HUES64 (cell line): ENCODE measurements around the gene ANO5.

ENCODE experiments used
- H3K27ac ChIP-seq: 2 replicates; pipeline ENCODE4 v1.7.0; 2013; ENCODE audit warnings: low read depth, low read length, inconsistent platforms
- H3K27me3 ChIP-seq: 2 replicates; pipeline ENCODE4 v1.6.1; 2013; ENCODE audit warnings: mild to moderate bottlenecking, low read length; ENCODE audit not compliant: insufficient read depth
- H3K36me3 ChIP-seq: 2 replicates; pipeline ENCODE4 v1.6.1; 2013; ENCODE audit warnings: mild to moderate bottlenecking, low read length; ENCODE audit not compliant: insufficient read depth
- H3K4me1 ChIP-seq: 2 replicates; pipeline ENCODE4 v1.6.1; 2013; ENCODE audit warnings: mild to moderate bottlenecking, low read length, moderate library complexity; ENCODE audit not compliant: insufficient read depth
- H3K4me3 ChIP-seq: 2 replicates; pipeline ENCODE4 v1.5.1; 2013; ENCODE audit warnings: mild to moderate bottlenecking, low read length, moderate library complexity
- H3K9ac ChIP-seq: 2 replicates; pipeline ENCODE4 v1.6.1; 2013; ENCODE audit warnings: mild to moderate bottlenecking, low read depth, low read length
- H3K9me3 ChIP-seq: 2 replicates; pipeline ENCODE4 v1.6.1; 2013; ENCODE audit warnings: low read depth, low read length; ENCODE audit not compliant: insufficient read depth
- WGBS: fragments of 150-250, 120-280 bp; methylation state at CpG from one replicate; pipeline ENCODE4 v1.1.7; 2013; ENCODE audit warnings: missing lambda C conversion rate; 5-methylcytosine and 5-hydroxymethylcytosine counted together

ANO5 gene

GRCh38 chr11:22199243-22199642 is 6.4 kb downstream of the ANO5 start:
- Histone ChIP-seq H3K4me3 (no peak overlapping the region), H3K4me1 (peaks cover 5% of the 10 kb centered on the region; the same call in 1 of the 2 replicates), H3K9ac (no peak overlapping the region), H3K36me3 (no peaks in the 10 kb centered on the region), H3K27ac (no peak overlapping the region), H3K27me3 (peaks cover 3% of the 10 kb centered on the region; the same call in 1 of the 2 replicates), H3K9me3 (no peaks in the 10 kb centered on the region)

- no peaks in the 10 kb centered on the region for H3K4me1 ChIP-seq
- H3K27me3 ChIP-seq = no peaks in the 10 kb centered on the region
- H3K9ac ChIP-seq = no peak overlapping the region
- WGBS = 97% methylated on average over 3 of the region's 4 CpGs
- H3K36me3 ChIP-seq = no peaks in the 10 kb centered on the region
- no peak overlapping the region for H3K27ac ChIP-seq
- H3K4me3 ChIP-seq = no peak overlapping the region
- no peaks in the 10 kb centered on the region for H3K9me3 ChIP-seq
These were observed 10.4 kb downstream of the ANO5 start for GRCh38 chr11:22203281-22203680.

- Histone ChIP-seq H3K4me1 (no peaks in the 10 kb centered on the region), H3K9ac (no peak overlapping the region), H3K9me3 (no peaks in the 10 kb centered on the region), H3K27me3 (no peaks in the 10 kb centered on the region), H3K36me3 (no peaks in the 10 kb centered on the region), H3K27ac (no peak overlapping the region), H3K4me3 (no peak overlapping the region)
These were observed 14.3 kb downstream of the ANO5 start for GRCh38 chr11:22207162-22207561.

GRCh38 chr11:22208151-22208858 is 15.4 kb downstream of the ANO5 start:
- 100% methylated on average over 2 of the region's 3 CpGs for WGBS
- H3K27me3 ChIP-seq = no peaks in the 10 kb centered on the region
- no peaks in the 10 kb centered on the region for H3K9me3 ChIP-seq
- H3K27ac ChIP-seq = no peak overlapping the region
- H3K9ac ChIP-seq = no peak overlapping the region
- no peaks in the 10 kb centered on the region for H3K4me1 ChIP-seq
- H3K36me3 ChIP-seq = no peaks in the 10 kb centered on the region
- no peak overlapping the region for H3K4me3 ChIP-seq

- Histone ChIP-seq H3K36me3 (no peaks in the 10 kb centered on the region), H3K4me1 (no peaks in the 10 kb centered on the region), H3K27ac (no peak overlapping the region), H3K9me3 (no peaks in the 10 kb centered on the region), H3K27me3 (no peaks in the 10 kb centered on the region), H3K9ac (no peak overlapping the region), H3K4me3 (no peak overlapping the region)
These were observed 24.1 kb downstream of the ANO5 start for GRCh38 chr11:22216940-22217339.

GRCh38 chr11:22221143-22221542 is 28.3 kb downstream of the ANO5 start:
- no peak overlapping the region for H3K4me3 ChIP-seq
- H3K27me3 ChIP-seq = no peaks in the 10 kb centered on the region
- 94% methylated on average over 3 of the region's 3 CpGs for WGBS
- no peak overlapping the region for H3K27ac ChIP-seq
- no peaks in the 10 kb centered on the region for H3K9me3 ChIP-seq
- H3K4me1 ChIP-seq = no peaks in the 10 kb centered on the region
- no peak overlapping the region for H3K9ac ChIP-seq
- no peaks in the 10 kb centered on the region for H3K36me3 ChIP-seq

- no peak overlapping the region for H3K27ac ChIP-seq
- H3K4me3 ChIP-seq = no peak overlapping the region
- no peaks in the 10 kb centered on the region for H3K36me3 ChIP-seq
- no peaks in the 10 kb centered on the region for H3K27me3 ChIP-seq
- no peaks in the 10 kb centered on the region for H3K4me1 ChIP-seq
- H3K9me3 ChIP-seq = no peaks in the 10 kb centered on the region
- WGBS = 93% methylated on average over 4 of the region's 4 CpGs
- no peak overlapping the region for H3K9ac ChIP-seq
These were observed 32.3 kb downstream of the ANO5 start for GRCh38 chr11:22225190-22225589.

GRCh38 chr11:22234743-22235142 is 41.9 kb downstream of the ANO5 start:
- H3K27ac ChIP-seq = peak overlapping the region; percentile 68; the same call in 1 of the 2 replicates
- WGBS = 8% methylated on average over 1 of the region's 1 CpG
- no peaks in the 10 kb centered on the region for H3K9me3 ChIP-seq
- peaks cover 28% of the 10 kb centered on the region for H3K4me1 ChIP-seq
- 0 out of 2 replicates have a peak overlapping the region, but pooled peaks have one; percentile 8 for H3K4me3 ChIP-seq
- H3K9ac ChIP-seq = no peak overlapping the region
- H3K36me3 ChIP-seq = no peaks in the 10 kb centered on the region
- H3K27me3 ChIP-seq = no peaks in the 10 kb centered on the region

- 10% methylated on average over 4 of the region's 4 CpGs for WGBS
These were observed 52.2 kb downstream of the ANO5 start for GRCh38 chr11:22244986-22245592.

GRCh38 chr11:22246992-22247391 is 54.1 kb downstream of the ANO5 start:
- no peaks in the 10 kb centered on the region for H3K9me3 ChIP-seq
- no peak overlapping the region for H3K4me3 ChIP-seq
- no peaks in the 10 kb centered on the region for H3K27me3 ChIP-seq
- no peak overlapping the region for H3K27ac ChIP-seq
- 93% methylated on average over 1 of the region's 1 CpG for WGBS
- no peaks in the 10 kb centered on the region for H3K4me1 ChIP-seq
- H3K36me3 ChIP-seq = 0 out of 2 replicates have a peak, but pooled peaks cover 5% of the 10 kb centered on the region
- H3K9ac ChIP-seq = no peak overlapping the region

More at GRCh38 chr11:22244986-22245592, 52.2 kb downstream of the ANO5 start:
- Histone ChIP-seq H3K36me3 (peaks cover 2% of the 10 kb centered on the region; the same call in 1 of the 2 replicates), H3K27ac (no peak overlapping the region), H3K9me3 (no peaks in the 10 kb centered on the region), H3K4me3 (no peak overlapping the region), H3K4me1 (no peaks in the 10 kb centered on the region), H3K9ac (no peak overlapping the region), H3K27me3 (no peaks in the 10 kb centered on the region)

- no peaks in the 10 kb centered on the region for H3K27me3 ChIP-seq
- H3K9me3 ChIP-seq = no peaks in the 10 kb centered on the region
- H3K36me3 ChIP-seq = 0 out of 2 replicates have a peak, but pooled peaks cover 5% of the 10 kb centered on the region
- WGBS = 80% methylated on average over 1 of the region's 1 CpG
- no peak overlapping the region for H3K27ac ChIP-seq
- H3K9ac ChIP-seq = no peak overlapping the region
- no peaks in the 10 kb centered on the region for H3K4me1 ChIP-seq
- H3K4me3 ChIP-seq = no peak overlapping the region
These were observed 57.0 kb downstream of the ANO5 start for GRCh38 chr11:22249871-22250270.
